Tibial nerve (tissue), 4 donors: Measurements from ENCODE around the gene FPR3. TPM values are rescaled to one million over a fixed set of nuclear protein-coding genes. Genes with fewer than 3 reads are reported as not detected.

Source experiments
- DNase-seq, 2 donors: peaks; one replicate each; pipeline ENCODE4 v3.0.0-alpha.2; 2019; ENCODE audit warnings: low spot score in 2 of 2
- H3K27ac ChIP-seq, 4 donors: fragments of 200-600 bp; sonication (generic) in 3 of 4; one replicate each; pipeline ENCODE4 v1.5.1; 2017 to 2019; ENCODE audit warnings: mild to moderate bottlenecking in 1 of 4
- H3K27me3 ChIP-seq, 2 donors: fragments of 200-600 bp; sonication (generic) in 1 of 2; one replicate each; pipeline versions ENCODE4 v1.5.1 to v1.6.0; 2017 to 2019
- H3K36me3 ChIP-seq, 3 donors: fragments of 200-600 bp; sonication (generic); one replicate each; pipeline ENCODE4 v1.5.1; 2018 to 2019
- H3K4me1 ChIP-seq, 4 donors: fragments of 200-600 bp; sonication (generic) in 3 of 4; one replicate each; pipeline ENCODE4 v1.5.1; 2017 to 2019
- H3K4me3 ChIP-seq, 4 donors: fragments of 200-600 bp; sonication (generic) in 3 of 4; one replicate each; pipeline ENCODE4 v1.5.1; 2017 to 2019; ENCODE audit warnings: mild to moderate bottlenecking in 1 of 4, moderate library complexity in 1 of 4
- H3K9me3 ChIP-seq, 4 donors: fragments of 200-600 bp; sonication (generic) in 3 of 4; one replicate each; pipeline ENCODE4 v1.5.1; 2017 to 2019
- EP300 ChIP-seq, 2 donors: sonication (generic); formaldehyde crosslinking; IDR thresholded peaks; one replicate each; pipeline ENCODE4 v1.6.1; 2017; ENCODE audit warnings: antibody characterized with exemption in 2 of 2, mild to moderate bottlenecking in 1 of 2
- POLR2A ChIP-seq, 2 donors: fragments of 450-650 bp; IDR thresholded peaks; one replicate each; pipeline ENCODE4 v1.6.1; 2017; ENCODE audit warnings: antibody characterized with exemption in 2 of 2, mild to moderate bottlenecking in 2 of 2, moderate library complexity in 2 of 2
- WGBS, 2 donors: methylation state at CpG; one replicate each; pipeline ENCODE4 v1.1.5; 2018; 5-methylcytosine and 5-hydroxymethylcytosine counted together
- total RNA-seq, 4 donors: library from RNA; depleted of rRNA; stranded (reverse); fragments of >200 nt; gene quantifications; one replicate each; pipeline ENCODE4 v1.1.0, GENCODE V29; 2016
- TF ChIP-seq, protein P1 (sequence below), 5 experiments: fragments of 200-600 bp in 3 of 5; fragments of 450-650 bp in 2 of 5; sonication (generic) in 3 of 5; IDR thresholded peaks; one replicate each; pipeline ENCODE4 v1.5.1; 2016 to 2019; ENCODE audit warnings: antibody characterized with exemption in 5 of 5, mild to moderate bottlenecking in 3 of 5, moderate library complexity in 2 of 5

FPR3 gene
- total RNA-seq, 4 donors from 2014 or later = 2.3 to 11.7 (median 5.1) TPM

DNA sequence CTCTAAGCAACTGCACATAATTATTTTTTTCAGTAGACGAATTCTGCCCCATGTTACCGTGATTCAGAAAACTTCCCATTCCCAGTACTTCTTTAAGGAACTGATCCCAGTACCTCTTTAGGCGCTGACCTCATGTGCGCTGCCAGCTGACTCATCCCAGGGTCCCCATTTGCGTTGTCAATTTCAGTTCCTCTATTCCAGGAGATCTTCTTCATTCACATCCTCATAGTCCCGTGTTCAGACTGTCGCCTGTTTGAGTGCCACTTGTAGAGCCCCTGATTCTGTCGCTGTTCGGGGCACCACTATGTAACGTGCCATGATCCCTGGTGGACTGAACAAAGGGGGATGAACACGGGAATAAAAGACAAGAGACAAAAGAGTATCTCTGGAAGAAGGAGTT, 16.4 kb downstream of the FPR3 start:
- H3K36me3 ChIP-seq = no peaks in the 10 kb centered on the region
- peaks cover 0 to 3% (median 0%) of the 10 kb centered on the region in 4 donors for H3K9me3 ChIP-seq
- TF ChIP-seq, protein P1, sequence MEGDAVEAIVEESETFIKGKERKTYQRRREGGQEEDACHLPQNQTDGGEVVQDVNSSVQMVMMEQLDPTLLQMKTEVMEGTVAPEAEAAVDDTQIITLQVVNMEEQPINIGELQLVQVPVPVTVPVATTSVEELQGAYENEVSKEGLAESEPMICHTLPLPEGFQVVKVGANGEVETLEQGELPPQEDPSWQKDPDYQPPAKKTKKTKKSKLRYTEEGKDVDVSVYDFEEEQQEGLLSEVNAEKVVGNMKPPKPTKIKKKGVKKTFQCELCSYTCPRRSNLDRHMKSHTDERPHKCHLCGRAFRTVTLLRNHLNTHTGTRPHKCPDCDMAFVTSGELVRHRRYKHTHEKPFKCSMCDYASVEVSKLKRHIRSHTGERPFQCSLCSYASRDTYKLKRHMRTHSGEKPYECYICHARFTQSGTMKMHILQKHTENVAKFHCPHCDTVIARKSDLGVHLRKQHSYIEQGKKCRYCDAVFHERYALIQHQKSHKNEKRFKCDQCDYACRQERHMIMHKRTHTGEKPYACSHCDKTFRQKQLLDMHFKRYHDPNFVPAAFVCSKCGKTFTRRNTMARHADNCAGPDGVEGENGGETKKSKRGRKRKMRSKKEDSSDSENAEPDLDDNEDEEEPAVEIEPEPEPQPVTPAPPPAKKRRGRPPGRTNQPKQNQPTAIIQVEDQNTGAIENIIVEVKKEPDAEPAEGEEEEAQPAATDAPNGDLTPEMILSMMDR (IDR thresholded peaks at IDR 0.05) = no peak
- peak in 1 of 2 donors; percentile 72 for TF ChIP-seq EP300 (IDR thresholded peaks at IDR 0.05)
- no peak overlapping the region for H3K4me3 ChIP-seq
- H3K4me1 ChIP-seq = peaks cover 0 to 13% (median 0%) of the 10 kb centered on the region in 4 donors
- WGBS, 2 donors = 77 to 82% methylated on average over 11 of the region's 11 CpGs
- no peak for DNase-seq
- H3K27ac ChIP-seq = peak overlapping the region in 2 of 4 donors; percentile 21 to 61
- H3K27me3 ChIP-seq = no peaks in the 10 kb centered on the region

DNA sequence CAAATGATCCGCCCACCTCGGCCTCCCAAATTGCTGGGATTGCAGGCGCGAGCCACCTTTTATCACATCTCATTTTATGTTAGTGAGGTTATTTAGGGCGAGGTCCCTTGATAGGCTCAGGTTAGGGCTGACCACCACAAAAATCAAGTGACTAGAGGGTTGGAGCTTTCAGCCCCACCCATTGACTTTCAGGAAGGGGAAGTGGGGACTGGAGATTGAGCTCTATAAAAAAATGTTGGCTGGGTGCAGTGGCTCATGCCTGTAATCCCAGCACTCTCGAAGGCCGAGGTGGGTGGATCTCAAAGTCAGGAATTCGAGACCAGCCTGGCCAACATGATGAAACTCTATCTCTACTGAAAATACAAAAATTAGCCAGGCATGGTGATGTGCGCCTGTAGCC, 20.1 kb downstream of the FPR3 start:
- TF ChIP-seq EP300 (IDR thresholded peaks at IDR 0.05) (peak in 1 of 2 donors; percentile 8), POLR2A (IDR thresholded peaks at IDR 0.05) (no peak)
- Histone ChIP-seq H3K9me3 (peaks cover 0 to 3% (median 0%) of the 10 kb centered on the region in 4 donors), H3K27me3 (no peaks in the 10 kb centered on the region), H3K27ac (no peak overlapping the region), H3K4me1 (peaks cover 0 to 4% (median 0%) of the 10 kb centered on the region in 4 donors), H3K36me3 (no peaks in the 10 kb centered on the region), H3K4me3 (no peak overlapping the region)
- DNase-seq = no peak
- 82 to 87% methylated on average over 9 of the region's 9 CpGs for WGBS, 2 donors

DNA sequence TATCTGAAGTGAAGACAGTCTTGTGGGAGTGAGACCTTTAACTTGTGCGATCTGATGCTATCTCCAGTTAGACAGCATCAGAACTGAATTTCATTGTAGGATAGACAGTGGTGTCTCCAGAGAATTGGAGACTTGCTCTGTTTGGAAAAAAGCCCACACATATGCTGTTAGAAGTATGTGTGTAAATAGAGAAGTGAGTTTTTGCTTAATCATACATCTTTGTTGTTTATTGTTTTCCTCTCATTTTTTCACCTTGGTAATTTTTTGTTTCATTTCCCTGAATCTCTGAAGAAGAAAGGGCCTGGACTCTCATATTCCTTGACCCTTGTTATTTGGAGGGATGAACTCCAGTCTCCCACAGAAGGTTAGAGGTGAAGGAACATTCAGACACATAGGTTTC, 21.8 kb downstream of the FPR3 start:
- Histone ChIP-seq H3K36me3 (no peaks in the 10 kb centered on the region), H3K4me3 (no peak overlapping the region), H3K27me3 (no peaks in the 10 kb centered on the region), H3K4me1 (no peaks in the 10 kb centered on the region), H3K27ac (no peak overlapping the region), H3K9me3 (peaks cover 0 to 3% (median 0%) of the 10 kb centered on the region in 4 donors)
- TF ChIP-seq EP300 (IDR thresholded peaks at IDR 0.05) (no peak), POLR2A (IDR thresholded peaks at IDR 0.05) (no peak)
- TF ChIP-seq, protein P1 (IDR thresholded peaks at IDR 0.05) = no peak
- DNase-seq = no peak
- 85 to 92% methylated on average over 1 of the region's 1 CpG for WGBS, 2 donors

DNA sequence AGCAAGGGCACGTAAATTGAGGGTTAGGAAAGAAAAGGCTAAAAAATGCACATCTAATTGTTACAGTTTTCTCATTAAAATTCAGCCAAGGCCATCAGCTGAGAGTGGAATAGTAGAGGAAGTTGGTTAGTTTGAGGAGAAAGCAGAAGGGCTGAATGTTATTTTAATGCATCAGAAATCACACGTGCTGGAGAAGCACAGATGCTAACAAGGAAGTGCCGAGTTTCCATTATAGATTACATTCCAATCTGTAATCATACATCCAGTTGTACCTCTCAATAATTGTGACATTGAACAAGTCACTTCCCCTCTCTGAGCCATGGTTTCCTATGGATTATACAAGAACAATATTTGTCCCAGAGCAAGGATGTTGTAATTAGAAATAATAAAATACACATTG, 25.1 kb downstream of the FPR3 start:
- Histone ChIP-seq H3K27ac (no peak overlapping the region), H3K36me3 (no peaks in the 10 kb centered on the region), H3K9me3 (no peaks in the 10 kb centered on the region), H3K4me3 (no peak overlapping the region), H3K4me1 (no peaks in the 10 kb centered on the region), H3K27me3 (no peaks in the 10 kb centered on the region)
- 55 to 65% methylated on average over 3 of the region's 3 CpGs for WGBS, 2 donors
- TF ChIP-seq, protein P1 (IDR thresholded peaks at IDR 0.05) = no peak
- DNase-seq = no peak

DNA sequence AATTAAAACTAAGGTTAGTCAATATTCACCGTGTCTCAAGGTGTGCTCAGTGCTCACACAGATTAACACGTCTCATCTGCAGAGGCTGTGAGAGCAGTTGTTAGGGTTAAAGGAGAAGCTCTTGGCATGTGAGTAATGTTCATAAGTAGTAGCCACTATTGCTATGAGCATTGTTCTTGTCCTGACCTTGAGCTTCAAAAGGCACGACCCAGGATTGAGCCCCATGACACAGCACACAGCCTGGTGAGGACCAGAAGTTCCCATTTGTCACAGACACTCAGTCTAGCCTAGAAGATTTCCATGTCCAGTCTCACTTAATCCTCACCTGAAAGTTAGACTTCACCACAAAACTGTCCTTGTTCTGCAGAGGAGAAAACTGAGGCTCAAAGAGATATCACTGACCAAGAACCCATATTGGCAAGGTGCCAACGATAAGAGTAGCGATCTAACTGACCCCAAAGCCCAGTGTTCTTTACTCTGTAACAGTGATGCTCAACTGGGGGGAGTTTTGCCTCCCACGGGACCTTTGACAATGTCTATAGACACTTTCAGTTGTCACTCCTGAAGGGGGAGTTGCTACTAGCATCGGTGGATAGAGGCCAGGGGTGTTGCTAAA, 26.0 kb downstream of the FPR3 start:
- no peaks in the 10 kb centered on the region for H3K36me3 ChIP-seq
- no peak for TF ChIP-seq POLR2A (IDR thresholded peaks at IDR 0.05)
- TF ChIP-seq, protein P1 (IDR thresholded peaks at IDR 0.05) = no peak
- TF ChIP-seq EP300 (IDR thresholded peaks at IDR 0.05) = no peak
- no peak for DNase-seq
- no peaks in the 10 kb centered on the region for H3K27me3 ChIP-seq
- no peak overlapping the region for H3K27ac ChIP-seq
- no peak overlapping the region for H3K4me3 ChIP-seq
- no peaks in the 10 kb centered on the region for H3K4me1 ChIP-seq
- H3K9me3 ChIP-seq = no peaks in the 10 kb centered on the region
- WGBS, 2 donors = 64 to 66% methylated on average over 7 of the region's 7 CpGs
